ENCODE data around the gene ZNF679.
"Not testable (repeated sequence)": the region's sequence is repeated elsewhere in the genome, so short reads cannot be mapped to it uniquely, and the experiment has no call there.

ZNF679 gene

DNA sequence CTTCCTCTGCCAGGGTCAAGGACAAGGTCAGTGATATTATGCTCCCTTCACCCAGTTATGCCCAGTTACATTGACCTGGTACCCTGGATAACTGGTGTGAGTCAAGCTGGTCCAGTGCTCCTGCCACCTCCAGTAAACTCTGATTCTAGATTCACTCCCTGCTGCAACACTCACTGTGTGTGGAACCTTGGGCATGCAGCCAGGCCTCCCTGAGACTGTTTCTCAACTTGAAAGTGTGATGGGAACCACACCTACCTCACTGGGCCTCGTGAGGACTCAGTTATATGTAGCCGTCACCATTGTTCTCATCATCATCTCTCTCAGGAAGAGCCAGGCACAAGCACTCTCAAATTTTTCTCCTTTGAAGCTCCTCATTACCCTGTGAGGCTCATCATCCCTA lies 84.6 kb downstream of the ZNF679 start:
- Histone ChIP-seq H4K20me1 (ENCODE audit: insufficient read depth) (no peaks in the 10 kb centered on the region), H3K9ac (no peak overlapping the region), H3K79me2 (ENCODE audit: insufficient read depth, low read depth) (no peaks in the 10 kb centered on the region), H3K4me2 (no peak overlapping the region), H3K4me1 (ENCODE audit: low read depth, poor library complexity, severe bottlenecking) (no peaks in the 10 kb centered on the region), H3K36me3 (ENCODE audit: insufficient read depth) (no peaks in the 10 kb centered on the region), H3K4me3 (IDR thresholded peaks at IDR 0.05; ENCODE audit: insufficient read depth, low read depth, low read length) (no peak overlapping the region), H3K27me3 (ENCODE audit: insufficient read depth, low read depth) (no peaks in the 10 kb centered on the region), H3K27ac (no peak overlapping the region), H2AFZ (ENCODE audit: low read depth) (no peak overlapping the region)
- TF ChIP-seq, protein P1, sequence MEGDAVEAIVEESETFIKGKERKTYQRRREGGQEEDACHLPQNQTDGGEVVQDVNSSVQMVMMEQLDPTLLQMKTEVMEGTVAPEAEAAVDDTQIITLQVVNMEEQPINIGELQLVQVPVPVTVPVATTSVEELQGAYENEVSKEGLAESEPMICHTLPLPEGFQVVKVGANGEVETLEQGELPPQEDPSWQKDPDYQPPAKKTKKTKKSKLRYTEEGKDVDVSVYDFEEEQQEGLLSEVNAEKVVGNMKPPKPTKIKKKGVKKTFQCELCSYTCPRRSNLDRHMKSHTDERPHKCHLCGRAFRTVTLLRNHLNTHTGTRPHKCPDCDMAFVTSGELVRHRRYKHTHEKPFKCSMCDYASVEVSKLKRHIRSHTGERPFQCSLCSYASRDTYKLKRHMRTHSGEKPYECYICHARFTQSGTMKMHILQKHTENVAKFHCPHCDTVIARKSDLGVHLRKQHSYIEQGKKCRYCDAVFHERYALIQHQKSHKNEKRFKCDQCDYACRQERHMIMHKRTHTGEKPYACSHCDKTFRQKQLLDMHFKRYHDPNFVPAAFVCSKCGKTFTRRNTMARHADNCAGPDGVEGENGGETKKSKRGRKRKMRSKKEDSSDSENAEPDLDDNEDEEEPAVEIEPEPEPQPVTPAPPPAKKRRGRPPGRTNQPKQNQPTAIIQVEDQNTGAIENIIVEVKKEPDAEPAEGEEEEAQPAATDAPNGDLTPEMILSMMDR (conservative IDR thresholded peaks at IDR 0.05; ENCODE audit: low read depth, low read length) = no peak

DNA sequence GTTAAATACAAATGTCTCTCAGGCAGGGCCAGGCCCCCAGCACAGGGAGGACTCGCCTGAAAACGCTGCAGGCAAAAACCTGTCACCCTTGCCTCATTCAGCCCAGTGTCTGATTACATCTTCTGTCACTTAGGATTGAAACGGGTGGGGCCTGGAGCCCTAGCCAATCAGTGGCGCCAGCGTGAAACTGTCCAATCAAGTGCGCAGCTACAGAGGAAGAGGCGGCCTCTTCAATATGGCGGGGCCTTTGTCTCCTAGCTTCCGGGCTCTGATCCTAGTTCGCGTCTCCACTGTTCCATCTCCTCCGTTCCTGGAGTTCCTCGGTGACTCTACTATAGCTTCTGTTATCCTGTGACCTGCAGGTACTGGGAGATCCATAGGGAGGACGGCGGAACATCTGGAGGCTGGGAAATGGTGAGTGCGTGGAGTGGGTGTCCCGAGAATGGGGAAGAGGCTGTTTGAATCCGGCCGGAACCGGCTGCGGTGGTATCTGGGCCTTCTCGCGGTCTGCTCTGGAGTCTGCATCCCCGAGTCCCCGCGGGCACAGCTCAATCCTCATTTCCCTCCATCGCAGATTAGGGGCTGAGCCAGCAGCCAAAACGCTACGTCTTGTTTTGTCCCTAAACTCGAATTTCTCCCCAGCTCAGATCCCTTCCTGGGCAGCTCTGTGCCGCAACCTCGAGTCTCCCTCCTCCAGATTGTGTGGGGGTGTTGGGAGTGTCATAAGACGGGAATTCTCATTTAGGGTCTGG lies 85.6 kb downstream of the ZNF679 start, which contains the start of gene ZNF736:
TSS of gene ZNF736 (plus strand) at position 222 of the 752 bp plus-strand sequence. CDS start at position 412, 190 bp downstream.
- no peak within 1 kb of the TSS for H3K4me3 ChIP-seq (IDR thresholded peaks at IDR 0.05; ENCODE audit: insufficient read depth, low read depth, low read length)
- no peaks in the 10 kb centered on the region for H4K20me1 ChIP-seq (ENCODE audit: insufficient read depth)
- TF ChIP-seq, protein P1 (conservative IDR thresholded peaks at IDR 0.05; ENCODE audit: low read depth, low read length) = no peak
- H2AFZ ChIP-seq (ENCODE audit: low read depth) = no peak within 1 kb of the TSS
- H3K27ac ChIP-seq = no peak within 1 kb of the TSS
- no peaks in the 10 kb centered on the region for H3K27me3 ChIP-seq (ENCODE audit: insufficient read depth, low read depth)
- H3K4me1 ChIP-seq (ENCODE audit: low read depth, poor library complexity, severe bottlenecking) = no peaks in the 10 kb centered on the region
- H3K79me2 ChIP-seq (ENCODE audit: insufficient read depth, low read depth) = no peaks in the 10 kb centered on the region
- no peak within 1 kb of the TSS for H3K4me2 ChIP-seq
- no peak within 1 kb of the TSS for H3K9ac ChIP-seq
- H3K36me3 ChIP-seq (ENCODE audit: insufficient read depth) = no peaks in the 10 kb centered on the region

DNA sequence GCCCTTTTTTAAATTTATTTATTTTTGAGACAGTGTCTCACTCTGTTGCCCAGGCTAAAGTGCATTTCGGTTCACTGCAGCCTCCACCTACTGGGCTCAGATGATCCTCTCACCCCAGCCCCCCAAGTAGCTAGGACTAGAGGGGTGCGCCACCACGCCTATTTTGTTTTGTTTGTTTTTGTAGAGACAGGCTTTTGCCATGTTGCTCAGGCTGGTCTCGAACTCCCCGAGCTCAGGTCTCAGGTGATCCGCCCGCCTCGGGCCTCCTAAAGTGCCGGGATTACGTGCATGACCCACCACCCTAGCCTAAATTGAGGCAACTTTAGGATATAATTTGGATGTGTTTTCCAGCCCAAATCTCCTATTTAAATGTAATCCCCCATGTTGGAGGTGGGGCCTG lies 86.3 kb downstream of the ZNF679 start:
- H3K27me3 ChIP-seq (ENCODE audit: insufficient read depth, low read depth) = no peaks in the 10 kb centered on the region
- H3K4me1 ChIP-seq (ENCODE audit: low read depth, poor library complexity, severe bottlenecking) = no peaks in the 10 kb centered on the region
- H3K27ac ChIP-seq = no peak overlapping the region
- no peak overlapping the region for H3K4me3 ChIP-seq (IDR thresholded peaks at IDR 0.05; ENCODE audit: insufficient read depth, low read depth, low read length)
- TF ChIP-seq, protein P1 (conservative IDR thresholded peaks at IDR 0.05; ENCODE audit: low read depth, low read length) = no peak
- no peak overlapping the region for H3K9ac ChIP-seq
- no peak overlapping the region for H2AFZ ChIP-seq (ENCODE audit: low read depth)
- H3K4me2 ChIP-seq = no peak overlapping the region
- no peaks in the 10 kb centered on the region for H3K79me2 ChIP-seq (ENCODE audit: insufficient read depth, low read depth)
- no peaks in the 10 kb centered on the region for H3K36me3 ChIP-seq (ENCODE audit: insufficient read depth)
- no peaks in the 10 kb centered on the region for H4K20me1 ChIP-seq (ENCODE audit: insufficient read depth)

DNA sequence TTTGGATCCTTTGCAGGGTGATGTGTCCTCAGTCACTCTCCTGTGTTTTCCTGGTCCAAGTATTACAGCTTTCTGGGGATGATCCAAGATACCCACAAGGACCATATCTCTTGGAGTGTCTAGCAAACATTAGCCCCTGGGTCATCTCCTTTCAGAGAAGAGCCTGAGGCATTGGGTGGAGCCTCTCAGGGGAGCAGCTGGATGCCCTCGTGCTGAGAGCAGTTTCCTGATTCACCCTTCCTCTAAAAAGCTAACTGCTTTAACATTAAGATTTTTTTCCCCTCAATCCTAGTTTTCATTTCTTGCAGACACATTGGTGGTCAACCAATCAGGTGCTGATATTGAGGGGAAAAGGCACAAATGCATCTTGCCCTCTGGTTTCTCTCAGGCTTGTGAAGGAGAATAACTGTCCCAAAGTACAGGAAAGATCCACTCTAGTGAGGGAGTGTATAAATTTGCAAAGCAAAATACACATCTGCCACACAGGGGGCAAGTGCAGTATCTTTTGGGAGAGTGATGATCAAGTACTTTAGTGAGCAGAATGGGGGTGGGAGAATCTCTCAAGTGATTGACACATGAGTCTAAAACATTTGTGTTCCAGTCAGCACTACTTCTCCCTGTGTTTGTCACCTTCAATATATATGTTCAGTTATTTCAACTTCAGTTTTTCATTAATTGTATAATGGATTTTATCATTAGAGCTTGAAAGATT lies 87.9 kb downstream of the ZNF679 start:
- H3K4me1 ChIP-seq (ENCODE audit: low read depth, poor library complexity, severe bottlenecking); H4K20me1 ChIP-seq (ENCODE audit: insufficient read depth); H3K4me2 ChIP-seq; H3K27me3 ChIP-seq (ENCODE audit: insufficient read depth, low read depth); H3K27ac ChIP-seq; H3K36me3 ChIP-seq (ENCODE audit: insufficient read depth); H2AFZ ChIP-seq (ENCODE audit: low read depth); H3K79me2 ChIP-seq (ENCODE audit: insufficient read depth, low read depth); H3K4me3 ChIP-seq (IDR thresholded peaks at IDR 0.05; ENCODE audit: insufficient read depth, low read depth, low read length); H3K9ac ChIP-seq: not testable (repeated sequence)
